ENCODE results near the gene IPP.
"Not testable (repeated sequence)": the region's sequence is repeated elsewhere in the genome, so short reads cannot be mapped to it uniquely, and the experiment has no call there.

Gene IPP

GRCh38 chr1:45739641-45740156 lies 10.8 kb downstream of the IPP start:
- not testable (repeated sequence) for DNase-seq (ENCODE audit: low spot score)

GRCh38 chr1:45739137-45739536 lies 11.3 kb downstream of the IPP start:
- DNase-seq (ENCODE audit: low spot score), result no peak

- no peak for DNase-seq (ENCODE audit: low spot score)
Measured at GRCh38 chr1:45730780-45731319, 19.6 kb downstream of the IPP start.

GRCh38 chr1:45730075-45730779 lies 20.2 kb downstream of the IPP start:
- no peak for DNase-seq (ENCODE audit: low spot score)

- DNase-seq (ENCODE audit: low spot score), result not testable (repeated sequence)
Measured at GRCh38 chr1:45726007-45726406, 24.4 kb downstream of the IPP start.

GRCh38 chr1:45723248-45723930 lies 27.1 kb downstream of the IPP start:
- no peak for DNase-seq (ENCODE audit: low spot score)

- DNase-seq (ENCODE audit: low spot score), result no peak
Measured at GRCh38 chr1:45722809-45723208, 27.6 kb downstream of the IPP start.

GRCh38 chr1:45721207-45721606 lies 29.2 kb downstream of the IPP start:
- DNase-seq (ENCODE audit: low spot score), result no peak

GRCh38 chr1:45718289-45718688 lies 32.2 kb downstream of the IPP start:
- no peak for DNase-seq (ENCODE audit: low spot score)

- not testable (repeated sequence) for DNase-seq (ENCODE audit: low spot score)
Measured at GRCh38 chr1:45717386-45717785, 33.1 kb downstream of the IPP start.

- DNase-seq (ENCODE audit: low spot score), result no peak
Measured at GRCh38 chr1:45716700-45717099, 33.8 kb downstream of the IPP start.

GRCh38 chr1:45713711-45714110 lies 36.7 kb downstream of the IPP start:
- DNase-seq (ENCODE audit: low spot score), result no peak

- DNase-seq (ENCODE audit: low spot score), result no peak
Measured at GRCh38 chr1:45704637-45705036, 45.8 kb downstream of the IPP start.

- DNase-seq (ENCODE audit: low spot score), result no peak
Measured at GRCh38 chr1:45694823-45695222, 55.6 kb downstream of the IPP start.

- DNase-seq (ENCODE audit: low spot score), result not testable (repeated sequence)
Measured at GRCh38 chr1:45693811-45694210, 56.6 kb downstream of the IPP start.

- peak; percentile 90 for DNase-seq (ENCODE audit: low spot score)
Measured at GRCh38 chr1:45687754-45688740, 62.4 kb downstream of the IPP start, which contains the start of gene TMEM69. Gene TMEM69, plus strand, starts transcription at chr1:45688181. Its CDS starts 2,888 bp downstream, at chr1:45691069.

GRCh38 chr1:45687014-45687753 lies 63.3 kb downstream of the IPP start:
- peak; percentile 99 for DNase-seq (ENCODE audit: low spot score)

GRCh38 chr1:45686288-45687013 lies 64.0 kb downstream of the IPP start, which contains the start of gene GPBP1L1:
Gene GPBP1L1, minus strand, starts transcription at chr1:45686533. Its CDS starts 27,446 bp downstream, at chr1:45659087.
- DNase-seq (ENCODE audit: low spot score), result peak; percentile 98

- DNase-seq (ENCODE audit: low spot score), result peak; percentile 34
Measured at GRCh38 chr1:45686015-45686287, 64.5 kb downstream of the IPP start.

GRCh38 chr1:45685308-45686014 lies 65.0 kb downstream of the IPP start:
- no peak for DNase-seq (ENCODE audit: low spot score)
